Amygdala (tissue), 56 donors: ENCODE measurements around the gene ZAR1L.
A peak's percentile ranks its signal among the peaks of the same experiment; 100 is the strongest.
"Not testable (repeated sequence)": the region's sequence is repeated elsewhere in the genome, so short reads cannot be mapped to it uniquely, and the experiment has no call there.

Experiments
- DNase-seq, 56 donors: peaks; one replicate each; lab custom pipeline; 2025; lab: John Stamatoyannopoulos, UW

The ZAR1L gene, protein sequence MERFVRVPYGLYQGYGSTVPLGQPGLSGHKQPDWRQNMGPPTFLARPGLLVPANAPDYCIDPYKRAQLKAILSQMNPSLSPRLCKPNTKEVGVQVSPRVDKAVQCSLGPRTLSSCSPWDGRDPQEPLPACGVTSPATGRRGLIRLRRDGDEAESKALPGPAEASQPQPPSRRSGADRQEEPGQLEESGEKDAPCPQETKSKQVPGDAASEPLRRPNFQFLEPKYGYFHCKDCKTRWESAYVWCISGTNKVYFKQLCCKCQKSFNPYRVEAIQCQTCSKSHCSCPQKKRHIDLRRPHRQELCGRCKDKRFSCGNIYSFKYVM

GRCh38 chr13:32315238-32316027, at the start of gene ZAR1L, which contains the start of gene BRCA2:
ZAR1L (minus strand) TSS chr13:32315363; CDS start chr13:32311925, 3,438 bp downstream.
BRCA2 (plus strand) TSS chr13:32315508; CDS start chr13:32316461, 953 bp downstream.
- DNase-seq = peak in 55 of 56 donors; percentile 2 to 93 (median 73)

- DNase-seq = no peak
These were observed 47.4 kb upstream of the ZAR1L start for GRCh38 chr13:32362574-32362973.

DNA sequence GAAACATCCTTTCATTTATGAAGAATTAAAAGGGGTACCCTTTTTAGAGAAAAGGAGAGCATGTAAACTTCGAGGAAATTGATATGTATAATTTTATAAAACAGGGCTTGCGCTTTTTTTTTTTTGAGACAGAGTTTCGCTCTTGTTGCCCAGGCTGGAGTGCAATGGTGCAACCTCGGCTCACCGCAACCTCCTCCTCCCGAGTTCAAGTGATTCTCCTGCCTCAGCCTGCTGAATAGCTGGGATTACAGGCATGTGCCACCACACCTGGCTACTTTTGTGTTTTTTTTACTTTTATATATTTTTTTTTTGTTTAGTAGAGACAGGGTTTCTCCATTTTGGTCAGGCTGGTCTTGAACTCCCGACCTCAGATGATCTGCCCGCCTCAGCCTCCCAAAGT, 40.8 kb upstream of the ZAR1L start:
- DNase-seq = not testable (repeated sequence)

DNA sequence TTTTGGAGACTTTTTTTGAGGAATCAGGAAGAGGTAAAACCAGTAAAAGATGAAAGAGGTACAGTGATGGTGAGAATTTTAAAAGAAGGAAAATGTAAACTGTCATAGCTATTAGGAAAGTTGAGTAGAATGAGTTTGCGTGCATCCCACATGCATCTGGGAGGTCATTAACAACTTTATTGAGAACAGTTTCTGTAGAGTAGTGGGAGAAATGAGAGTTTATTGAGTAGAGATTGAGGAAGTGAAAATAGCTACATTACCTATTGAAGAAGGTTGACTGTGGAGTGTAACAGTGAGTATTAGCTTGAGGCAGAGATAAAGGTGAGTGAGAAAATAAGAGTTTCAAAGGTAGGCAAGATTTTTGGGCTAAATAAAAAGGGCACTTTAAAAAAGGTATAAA, 38.9 kb upstream of the ZAR1L start:
- DNase-seq = no peak

DNA sequence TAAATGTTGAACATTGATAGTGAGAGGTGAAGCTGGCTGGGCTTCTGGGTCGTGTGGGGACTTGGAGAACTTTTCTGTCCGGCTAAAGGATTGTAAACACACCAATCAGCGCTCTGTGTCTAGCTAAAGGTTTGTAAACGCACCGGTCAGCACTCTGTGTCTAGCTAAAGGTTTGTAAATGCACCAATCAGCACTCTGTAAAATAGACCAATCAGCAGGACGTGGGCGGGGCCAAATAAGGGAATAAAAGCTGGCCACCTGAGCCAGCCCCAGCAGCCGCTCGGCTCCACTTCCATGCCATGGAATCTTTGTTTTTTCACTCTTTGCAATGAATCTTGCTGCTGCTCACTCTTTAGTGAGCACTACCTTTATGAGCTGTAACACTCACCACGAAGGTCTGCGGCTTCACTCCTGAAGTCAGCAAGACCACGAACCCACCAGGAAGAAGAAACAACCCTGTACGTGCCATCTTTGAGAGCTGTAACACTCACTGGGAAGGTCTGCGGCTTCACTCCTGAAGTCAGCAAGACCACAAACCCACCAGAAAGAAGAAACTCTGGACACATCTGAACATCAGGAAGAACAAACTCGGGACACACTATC, 35.8 kb upstream of the ZAR1L start:
- not testable (repeated sequence) for DNase-seq

DNA sequence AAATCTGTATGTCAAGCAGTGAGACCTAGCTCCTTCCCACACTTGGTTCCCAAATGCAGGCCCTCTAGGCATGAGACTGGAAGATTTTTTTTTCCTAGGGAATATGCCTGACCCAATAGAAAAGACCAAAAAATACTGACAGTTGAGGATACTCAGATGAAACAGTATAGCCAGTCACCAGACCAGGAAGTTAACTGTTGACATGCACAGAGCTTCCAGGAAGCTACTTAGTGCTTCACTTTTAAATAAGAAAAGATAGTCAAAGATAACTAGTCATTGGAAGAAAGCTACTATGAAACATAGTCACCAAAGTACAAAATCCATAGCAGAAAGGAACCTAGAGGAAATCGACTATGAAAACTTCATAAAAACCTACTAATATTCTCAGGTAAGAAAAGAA, 32.5 kb upstream of the ZAR1L start:
- no peak for DNase-seq

DNA sequence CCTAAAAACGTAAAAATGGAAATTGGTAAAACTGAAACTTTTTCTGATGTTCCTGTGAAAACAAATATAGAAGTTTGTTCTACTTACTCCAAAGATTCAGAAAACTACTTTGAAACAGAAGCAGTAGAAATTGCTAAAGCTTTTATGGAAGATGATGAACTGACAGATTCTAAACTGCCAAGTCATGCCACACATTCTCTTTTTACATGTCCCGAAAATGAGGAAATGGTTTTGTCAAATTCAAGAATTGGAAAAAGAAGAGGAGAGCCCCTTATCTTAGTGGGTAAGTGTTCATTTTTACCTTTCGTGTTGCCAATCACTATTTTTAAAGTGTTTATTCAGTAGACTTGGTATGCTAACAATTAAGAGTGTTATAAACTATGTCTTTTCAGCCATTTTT, 25.8 kb upstream of the ZAR1L start:
- no peak for DNase-seq

GRCh38 chr13:32334671-32335070, 19.5 kb upstream of the ZAR1L start:
- no peak for DNase-seq

DNA sequence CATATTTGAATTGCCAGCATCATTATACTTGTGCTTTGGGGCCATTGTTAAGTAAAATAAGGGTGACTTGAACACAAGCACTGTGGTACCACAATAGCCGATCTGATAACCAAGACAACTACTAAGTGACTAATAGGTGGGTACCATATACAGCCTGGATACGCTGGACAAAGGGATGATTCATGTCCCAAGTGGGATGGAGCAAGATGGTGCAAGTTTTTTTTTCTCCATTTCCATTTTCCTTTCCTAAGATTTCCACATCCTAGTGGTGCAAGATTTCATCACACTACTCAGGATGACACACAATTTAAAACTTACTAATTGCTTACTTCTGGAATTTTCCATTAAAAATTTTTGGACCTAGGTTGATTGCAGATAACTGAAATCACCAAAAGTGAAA, 15.3 kb upstream of the ZAR1L start:
- DNase-seq = no peak

- no peak for DNase-seq
These were observed 8.7 kb upstream of the ZAR1L start for GRCh38 chr13:32323912-32324311.

- no peak for DNase-seq
These were observed 5.4 kb upstream of the ZAR1L start for GRCh38 chr13:32320528-32320927.

GRCh38 chr13:32317716-32318465, 2.7 kb upstream of the ZAR1L start:
- DNase-seq = no peak

GRCh38 chr13:32316501-32316900, 1.3 kb upstream of the ZAR1L start:
- no peak for DNase-seq

DNA sequence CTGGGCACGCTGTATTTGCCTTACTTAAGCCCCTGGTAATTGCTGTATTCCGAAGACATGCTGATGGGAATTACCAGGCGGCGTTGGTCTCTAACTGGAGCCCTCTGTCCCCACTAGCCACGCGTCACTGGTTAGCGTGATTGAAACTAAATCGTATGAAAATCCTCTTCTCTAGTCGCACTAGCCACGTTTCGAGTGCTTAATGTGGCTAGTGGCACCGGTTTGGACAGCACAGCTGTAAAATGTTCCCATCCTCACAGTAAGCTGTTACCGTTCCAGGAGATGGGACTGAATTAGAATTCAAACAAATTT, 821 bp upstream of the ZAR1L start:
- DNase-seq = peak in 1 of 56 donors; percentile 27

GRCh38 chr13:32314271-32315237, 609 bp downstream of the ZAR1L start:
- peak in 11 of 56 donors; percentile 4 to 68 (median 40) for DNase-seq

GRCh38 chr13:32311188-32311897, 3.8 kb downstream of the ZAR1L start:
- DNase-seq = no peak

DNA sequence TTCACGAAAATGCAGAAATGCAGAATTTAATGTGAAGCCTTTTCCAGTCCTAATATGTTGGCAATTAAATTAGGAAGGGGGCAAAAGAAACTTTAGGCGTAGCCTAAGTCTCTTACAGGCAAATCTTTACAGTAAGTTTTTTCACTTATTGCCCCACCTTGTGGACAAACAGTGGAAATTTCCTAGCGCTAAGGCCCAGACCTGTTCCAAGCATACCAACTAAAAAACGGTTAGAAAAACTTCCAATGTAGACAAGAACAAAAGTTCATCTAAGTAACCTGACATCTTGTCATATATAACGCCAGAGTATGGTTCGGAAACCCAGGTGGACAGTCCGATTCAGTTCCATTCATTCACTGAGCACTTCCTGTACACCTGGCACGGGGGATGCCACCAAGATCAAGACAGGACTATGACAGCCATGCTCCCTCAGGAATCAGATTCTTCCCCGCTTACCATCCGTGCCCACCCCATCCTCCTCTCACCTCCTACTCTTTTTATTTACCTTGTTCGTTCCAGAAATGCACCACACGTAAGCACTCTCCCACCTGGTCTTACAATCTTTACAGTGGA, 4.9 kb downstream of the ZAR1L start:
- DNase-seq = peak in 2 of 56 donors; percentile 6 to 12

DNA sequence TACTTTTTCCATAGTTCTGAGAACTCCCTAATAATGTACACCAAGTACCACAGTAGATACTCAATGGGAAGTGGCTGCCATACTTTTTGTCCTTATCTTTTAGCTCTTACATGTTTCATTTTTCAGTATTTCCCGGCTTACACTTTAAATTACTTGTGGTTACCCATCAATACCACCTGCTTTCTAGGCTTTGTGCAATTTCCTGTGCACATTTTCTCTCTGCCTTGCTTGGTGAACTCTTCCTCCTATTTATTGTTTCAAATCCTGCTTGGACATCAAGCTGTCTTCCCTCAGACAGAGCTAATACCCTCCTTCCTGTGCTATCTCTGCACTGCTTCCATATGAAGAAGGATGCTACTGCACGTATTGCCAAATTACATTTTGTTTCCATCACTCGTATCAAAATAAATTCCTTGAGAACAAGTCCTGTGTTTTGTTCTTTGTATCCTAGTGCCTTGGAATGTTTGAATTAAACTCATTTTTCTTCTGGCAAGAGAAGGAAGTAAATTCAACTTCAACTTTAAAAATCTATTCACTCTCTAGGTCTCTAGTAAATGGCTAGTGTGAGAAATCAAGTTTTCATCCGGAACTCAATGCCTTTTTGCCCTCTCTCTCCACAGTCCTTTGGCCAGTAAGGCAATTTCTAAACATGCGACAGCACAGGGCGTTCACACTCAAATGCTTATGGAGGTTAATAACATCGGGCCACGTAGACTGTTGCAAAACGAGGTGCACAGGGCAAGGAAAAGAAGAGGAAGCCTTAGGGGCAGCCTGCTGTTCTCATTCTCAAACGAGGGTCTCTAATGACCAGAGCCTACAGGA, 5.6 kb downstream of the ZAR1L start:
- DNase-seq = no peak
